DOHH2 (cell line): ENCODE measurements around the gene LAGE3.

ENCODE experiments used
- CTCF ChIP-seq: fragments of 200-600 bp; sonication (generic); IDR thresholded peaks from one replicate; pipeline ENCODE4 v1.5.1; 2014; ENCODE audit warnings: antibody characterized with exemption, mild to moderate bottlenecking, low read depth, low read length; ENCODE audit not compliant: poor library complexity, severe bottlenecking
- EZH2phosphoT487 ChIP-seq: fragments of 200-600 bp; sonication (generic); IDR thresholded peaks from 2 replicates; pipeline ENCODE4 v1.6.1; 2017; ENCODE audit warnings: borderline replicate concordance, mild to moderate bottlenecking, antibody characterized with exemption, low read length, moderate library complexity, mixed read lengths

- TF ChIP-seq CTCF (no peak), EZH2phosphoT487 (no peak)
Measured at GRCh38 chrX:154517101-154517781, 38.2 kb upstream of the LAGE3 start.
